Measurements from ENCODE around the gene TRIM71. TPM values are rescaled to one million over a fixed set of nuclear protein-coding genes. Genes with fewer than 3 reads are reported as not detected.
"Not testable (repeated sequence)": the region's sequence is repeated elsewhere in the genome, so short reads cannot be mapped to it uniquely, and the experiment has no call there.

TRIM71 gene
- total RNA-seq, 4 donors from 2014 or later: 0.48 TPM; not detected in 3

- intact Hi-C loops (cut with DNase I; ENCODE audit: low total_unique reads): no loop called here
Measured at GRCh38 chr3:32940726-32941125, 122.9 kb downstream of the TRIM71 start.

DNA sequence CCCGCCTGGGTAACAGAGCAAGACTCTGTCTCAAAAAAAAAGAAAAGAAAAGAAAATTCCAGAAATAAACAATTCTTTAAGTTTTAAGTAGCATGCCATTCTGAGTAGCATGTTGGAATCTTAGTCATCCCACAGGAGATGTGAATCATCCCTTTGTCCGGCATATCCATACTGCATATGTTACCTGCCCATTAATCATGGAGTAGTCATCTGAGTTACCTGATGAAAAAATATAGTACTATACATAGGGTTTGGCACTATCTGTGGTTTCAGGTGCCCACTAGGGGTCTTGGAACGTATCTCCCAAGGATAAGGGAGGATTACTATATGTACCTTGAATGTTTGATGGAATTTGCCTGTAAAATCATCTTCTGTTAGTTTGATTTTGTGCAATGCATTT, 127.3 kb downstream of the TRIM71 start:
- no peak for DNase-seq
- no peak for TF ChIP-seq POLR2A (IDR thresholded peaks at IDR 0.05)
- TF ChIP-seq, protein P1, sequence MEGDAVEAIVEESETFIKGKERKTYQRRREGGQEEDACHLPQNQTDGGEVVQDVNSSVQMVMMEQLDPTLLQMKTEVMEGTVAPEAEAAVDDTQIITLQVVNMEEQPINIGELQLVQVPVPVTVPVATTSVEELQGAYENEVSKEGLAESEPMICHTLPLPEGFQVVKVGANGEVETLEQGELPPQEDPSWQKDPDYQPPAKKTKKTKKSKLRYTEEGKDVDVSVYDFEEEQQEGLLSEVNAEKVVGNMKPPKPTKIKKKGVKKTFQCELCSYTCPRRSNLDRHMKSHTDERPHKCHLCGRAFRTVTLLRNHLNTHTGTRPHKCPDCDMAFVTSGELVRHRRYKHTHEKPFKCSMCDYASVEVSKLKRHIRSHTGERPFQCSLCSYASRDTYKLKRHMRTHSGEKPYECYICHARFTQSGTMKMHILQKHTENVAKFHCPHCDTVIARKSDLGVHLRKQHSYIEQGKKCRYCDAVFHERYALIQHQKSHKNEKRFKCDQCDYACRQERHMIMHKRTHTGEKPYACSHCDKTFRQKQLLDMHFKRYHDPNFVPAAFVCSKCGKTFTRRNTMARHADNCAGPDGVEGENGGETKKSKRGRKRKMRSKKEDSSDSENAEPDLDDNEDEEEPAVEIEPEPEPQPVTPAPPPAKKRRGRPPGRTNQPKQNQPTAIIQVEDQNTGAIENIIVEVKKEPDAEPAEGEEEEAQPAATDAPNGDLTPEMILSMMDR (IDR thresholded peaks at IDR 0.05): no peak
- no peaks in the 10 kb centered on the region for H3K4me1 ChIP-seq
- no peaks in the 10 kb centered on the region for H3K9me3 ChIP-seq
- H3K36me3 ChIP-seq: no peaks in the 10 kb centered on the region
- H3K4me3 ChIP-seq: no peak overlapping the region
- intact Hi-C loops (cut with DNase I; ENCODE audit: low total_unique reads): no loop called here
- H3K27me3 ChIP-seq: no peaks in the 10 kb centered on the region
- H3K27ac ChIP-seq: no peak overlapping the region

More at GRCh38 chr3:32940726-32941125, 122.9 kb downstream of the TRIM71 start:
- no peak for TF ChIP-seq POLR2A (IDR thresholded peaks at IDR 0.05)
- TF ChIP-seq, protein P1 (IDR thresholded peaks at IDR 0.05): no peak
- no peaks in the 10 kb centered on the region for H3K9me3 ChIP-seq
- DNase-seq: no peak
- H3K27me3 ChIP-seq: no peaks in the 10 kb centered on the region
- H3K27ac ChIP-seq: no peak overlapping the region
- no peaks in the 10 kb centered on the region for H3K4me1 ChIP-seq
- no peak overlapping the region for H3K4me3 ChIP-seq
- no peaks in the 10 kb centered on the region for H3K36me3 ChIP-seq

GRCh38 chr3:32945598-32945997, 127.8 kb downstream of the TRIM71 start:
- H3K4me1 ChIP-seq; H3K36me3 ChIP-seq; H3K27me3 ChIP-seq; H3K27ac ChIP-seq; H3K9me3 ChIP-seq; DNase-seq; intact Hi-C loops (cut with DNase I; ENCODE audit: low total_unique reads); H3K4me3 ChIP-seq: not testable (repeated sequence)

DNA sequence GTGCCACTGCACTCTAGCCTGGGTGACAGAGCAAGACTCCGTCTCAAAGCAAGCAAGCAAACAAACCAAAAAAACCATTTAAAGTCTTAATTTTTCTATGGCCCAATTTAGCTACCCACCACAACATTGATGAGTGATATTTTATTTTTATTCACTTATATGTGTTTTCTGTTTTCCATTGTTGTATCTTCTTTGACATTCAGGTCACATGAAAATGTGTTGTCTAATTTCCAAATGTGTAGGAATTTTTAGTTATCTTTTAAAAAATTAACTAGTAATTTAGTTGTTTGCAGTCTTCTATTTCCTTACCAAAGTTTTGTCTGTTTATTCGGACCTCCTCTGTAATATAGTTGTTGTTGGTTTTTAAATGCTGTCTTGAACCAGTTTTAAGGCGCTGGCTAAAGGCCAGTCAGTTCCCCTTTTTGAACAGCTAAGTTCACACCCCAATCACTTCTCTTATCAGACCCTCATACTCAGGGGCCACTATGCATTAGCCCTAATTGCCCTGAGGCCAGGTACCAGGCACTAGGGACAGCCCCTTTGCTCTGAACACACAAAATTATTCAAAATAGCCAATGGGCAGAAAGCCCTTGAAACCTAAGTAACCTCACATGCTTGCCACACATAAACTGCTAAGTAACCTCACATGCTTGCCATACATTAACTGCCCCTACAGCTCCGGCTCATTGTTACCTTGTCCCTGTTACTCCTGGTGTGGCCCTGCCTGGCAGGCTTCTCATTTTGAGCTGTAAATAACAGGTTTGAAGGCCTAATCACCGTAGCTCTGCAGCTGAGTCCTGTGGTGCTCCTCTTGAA, 129.4 kb downstream of the TRIM71 start:
- Histone ChIP-seq H3K36me3 (no peaks in the 10 kb centered on the region), H3K9me3 (no peaks in the 10 kb centered on the region), H3K4me3 (no peak overlapping the region), H3K27ac (no peak overlapping the region), H3K4me1 (no peaks in the 10 kb centered on the region), H3K27me3 (no peaks in the 10 kb centered on the region)
- intact Hi-C loops (cut with DNase I; ENCODE audit: low total_unique reads): no loop called here
- TF ChIP-seq POLR2A (IDR thresholded peaks at IDR 0.05): no peak
- TF ChIP-seq, protein P1 (IDR thresholded peaks at IDR 0.05): no peak
- no peak for DNase-seq

Other genes starting within 250 kb of the TRIM71 start
- gene DYNC1LI1, start 247.1 kb upstream of the TRIM71 start, total RNA-seq: 10 to 100 TPM in 3 of 4 donors, 1 to 10 TPM in 1; 9.5 to 65.9 (median 41.0) TPM
- 10 to 100 TPM; 15.1 to 50.0 (median 31.8) TPM for gene CNOT10, start 132.8 kb upstream of the TRIM71 start, total RNA-seq
- gene CCR4, start 133.6 kb downstream of the TRIM71 start, total RNA-seq: under 1 TPM in 1 of 4 donors, not detected in 3; 0.35 TPM